ELF-1 (cell line): Measurements from ENCODE around the gene RNF112.
"Not testable (repeated sequence)": the region's sequence is repeated elsewhere in the genome, so short reads cannot be mapped to it uniquely, and the experiment has no call there.

Experiments used
- DNase-seq: peaks from one replicate; pipeline ENCODE4 v3.0.0-alpha.2; 2016; ENCODE audit warnings: low read depth, low spot score

RNF112 gene

DNA sequence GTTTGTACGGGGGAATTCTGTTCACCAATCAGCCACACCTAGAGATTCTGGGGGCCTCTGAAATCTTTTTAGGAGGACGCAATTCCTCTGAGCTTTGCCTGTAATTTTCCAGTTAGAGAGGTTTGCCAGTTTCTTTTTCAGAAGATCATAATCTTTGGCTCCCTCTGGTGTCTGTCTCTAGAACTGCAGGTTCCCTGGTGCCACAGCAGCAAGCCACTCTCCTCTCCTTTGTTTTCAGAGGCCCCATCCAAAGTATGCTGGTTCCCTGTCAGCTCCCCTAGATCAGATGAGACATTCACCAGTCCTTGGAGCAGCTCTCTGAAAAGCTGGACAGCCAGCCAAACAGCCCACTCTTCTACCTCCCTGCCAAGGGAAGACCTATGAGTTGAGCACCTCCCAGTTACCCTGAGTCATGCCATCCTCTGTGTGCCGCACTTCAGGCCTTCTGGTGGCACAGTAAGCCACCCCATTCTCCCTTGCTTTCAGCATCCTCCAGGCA lies 36.1 kb downstream of the RNF112 start:
- DNase-seq: peak; percentile 90

DNA sequence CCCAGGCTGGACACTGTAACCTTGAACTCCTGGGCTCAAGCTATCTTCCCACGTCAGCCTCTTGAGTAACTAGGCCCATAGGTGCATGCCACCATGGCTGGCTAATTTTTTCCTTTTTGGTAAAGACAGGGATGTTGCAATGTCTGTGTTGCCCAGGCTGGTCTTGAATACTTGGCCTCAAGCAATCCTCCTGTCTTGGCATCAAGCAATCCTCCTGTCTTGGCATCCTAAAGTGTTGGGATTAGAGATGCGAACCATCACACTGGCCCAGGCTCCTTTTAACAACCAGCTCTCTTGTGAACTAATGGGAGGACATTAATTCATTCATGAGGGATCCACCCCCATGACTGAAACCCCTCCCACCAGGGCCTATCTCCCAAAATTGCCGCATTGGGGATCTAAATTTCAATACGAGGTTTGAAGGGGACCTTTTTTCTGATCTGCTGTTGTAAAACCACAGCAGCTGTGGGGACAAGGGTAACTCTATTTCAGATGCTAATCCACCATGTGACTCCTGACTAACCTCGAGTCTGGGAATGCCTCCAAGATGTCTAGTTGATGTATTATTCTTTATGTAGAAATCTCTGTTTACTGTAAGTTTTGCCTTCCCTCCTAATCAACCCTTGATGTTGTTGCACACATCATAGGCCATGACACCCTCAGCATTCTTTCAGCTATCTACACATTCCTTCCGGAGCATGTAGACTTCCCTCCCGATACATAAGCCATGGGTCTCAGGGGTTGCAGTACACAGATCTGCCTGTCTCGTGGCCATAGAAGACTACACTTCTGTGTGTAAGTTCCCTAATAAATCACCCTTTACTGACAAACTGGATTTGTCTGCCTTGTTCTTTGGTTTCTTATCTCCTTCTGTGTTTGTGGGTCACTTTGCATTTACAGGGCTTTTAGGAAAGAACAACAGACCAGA lies 37.6 kb downstream of the RNF112 start:
- DNase-seq: peak; percentile 46

DNA sequence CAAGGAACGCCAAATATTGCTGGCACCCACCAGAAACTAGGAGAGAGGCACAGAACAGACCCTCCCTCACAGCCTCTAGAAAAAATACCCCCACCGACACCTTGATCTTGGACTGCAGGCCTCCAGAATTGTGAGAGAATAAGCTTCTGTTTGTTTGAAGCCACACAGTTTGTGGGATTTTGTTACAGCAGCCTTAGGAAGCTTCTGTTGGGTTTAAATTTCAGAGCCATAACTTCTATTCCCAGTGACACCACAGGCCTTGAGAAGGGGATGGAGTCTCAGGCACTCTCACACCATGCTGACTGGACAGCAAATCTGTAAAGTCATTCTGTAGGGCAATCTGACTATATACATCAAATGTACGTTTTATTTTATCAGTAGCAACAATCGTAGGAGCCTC lies 38.6 kb downstream of the RNF112 start:
- no peak for DNase-seq

DNA sequence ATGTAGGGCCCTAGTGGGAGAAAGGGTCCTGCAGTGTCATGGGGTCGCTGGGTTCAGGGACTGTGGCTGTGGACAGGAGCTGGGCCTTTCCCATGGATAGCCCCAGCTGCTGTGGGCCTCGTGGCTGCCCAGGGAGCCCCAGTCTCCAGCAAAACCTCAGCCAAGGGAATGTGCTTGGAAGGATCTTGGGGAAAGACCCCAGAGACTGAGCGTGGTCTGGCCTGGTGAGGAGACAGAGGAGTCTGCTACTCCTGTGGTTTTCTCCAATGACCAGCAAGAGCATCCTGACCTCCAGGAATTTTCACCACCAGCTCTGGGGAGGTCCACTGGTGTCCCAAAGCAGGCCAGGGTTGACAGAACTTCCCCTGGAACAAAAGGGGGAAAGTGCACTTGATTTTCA lies 42.3 kb downstream of the RNF112 start:
- DNase-seq: no peak

DNA sequence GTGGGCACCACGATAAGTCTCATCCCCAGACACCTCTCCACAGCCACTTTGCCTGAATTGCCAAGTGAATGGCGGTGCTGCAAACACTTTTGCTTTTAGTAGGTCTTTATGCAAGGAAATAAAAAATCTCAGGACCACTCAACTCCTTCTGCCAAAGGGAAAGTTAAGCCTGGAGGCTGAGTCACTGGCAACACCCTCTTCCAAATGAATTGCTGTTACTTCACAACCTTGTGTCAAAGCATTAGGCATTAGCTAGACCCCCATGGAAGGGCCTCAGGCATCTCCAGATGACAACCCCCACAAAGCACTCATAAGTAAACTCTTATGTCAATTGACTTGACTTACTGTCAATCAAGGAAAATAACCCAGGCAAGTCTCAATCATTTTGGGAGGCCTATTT lies 43.0 kb downstream of the RNF112 start:
- DNase-seq: no peak

DNA sequence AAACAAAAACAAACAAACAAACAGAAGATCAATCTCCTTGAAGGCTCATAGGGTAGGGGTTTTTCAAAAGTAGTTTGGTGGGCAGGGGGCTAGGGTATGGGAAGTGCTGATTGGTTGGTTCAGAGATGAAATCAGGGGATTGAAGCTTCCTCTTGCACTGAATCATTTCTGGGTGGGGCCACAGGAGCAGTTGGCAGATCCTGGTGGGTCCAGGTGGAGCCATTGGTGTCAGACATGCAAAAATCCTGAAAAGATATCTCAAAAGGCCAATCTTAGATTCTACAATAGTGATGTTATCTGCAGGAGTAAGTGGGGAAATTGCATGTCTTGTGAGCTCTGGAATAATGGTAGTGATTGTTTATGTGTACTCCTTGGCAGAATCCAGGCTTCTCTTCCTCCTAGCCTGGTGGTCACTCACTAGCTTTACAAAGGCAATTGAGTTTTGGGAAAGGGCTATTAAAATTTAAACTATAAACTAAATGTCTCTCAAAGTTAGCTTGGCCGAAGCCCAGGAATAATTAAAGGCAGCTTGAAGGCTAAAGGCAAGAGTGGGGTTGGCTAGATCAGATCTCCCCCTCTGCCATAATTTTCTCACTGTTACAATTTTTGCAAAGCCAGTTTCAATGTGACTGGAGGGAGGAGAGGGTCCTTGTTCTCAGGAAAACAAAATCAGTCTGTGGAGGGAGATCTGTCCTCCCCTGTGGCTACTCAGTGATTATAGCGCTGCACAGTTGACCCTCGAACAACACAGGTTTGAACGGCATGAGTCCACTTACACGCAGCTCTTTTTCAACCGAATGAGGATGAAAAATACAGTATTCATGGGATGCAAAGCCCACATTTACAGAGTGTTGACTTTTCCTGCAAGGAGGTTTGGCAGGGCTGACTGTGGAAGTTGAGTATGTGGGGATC lies 45.2 kb downstream of the RNF112 start:
- DNase-seq: no peak

DNA sequence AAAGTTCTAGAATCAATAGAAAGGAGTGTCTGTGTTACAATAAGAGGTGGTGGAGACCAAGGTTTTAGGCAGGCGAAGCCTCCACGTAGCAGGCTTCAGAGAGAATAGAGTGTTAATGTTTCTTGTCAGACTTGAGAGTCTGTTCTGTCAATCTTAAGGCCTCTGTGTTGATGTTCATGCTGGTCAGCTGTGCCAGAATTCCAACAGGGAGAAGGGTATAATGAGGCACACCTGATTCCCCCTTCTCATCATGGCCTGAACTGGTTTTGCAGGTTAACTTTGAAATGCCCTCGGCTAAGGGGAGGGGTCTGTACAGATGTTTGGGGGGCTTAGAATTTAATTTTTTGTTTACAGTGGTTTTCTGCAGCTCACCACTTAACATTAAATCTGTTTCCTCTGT lies 46.0 kb downstream of the RNF112 start:
- peak; percentile 49 for DNase-seq

DNA sequence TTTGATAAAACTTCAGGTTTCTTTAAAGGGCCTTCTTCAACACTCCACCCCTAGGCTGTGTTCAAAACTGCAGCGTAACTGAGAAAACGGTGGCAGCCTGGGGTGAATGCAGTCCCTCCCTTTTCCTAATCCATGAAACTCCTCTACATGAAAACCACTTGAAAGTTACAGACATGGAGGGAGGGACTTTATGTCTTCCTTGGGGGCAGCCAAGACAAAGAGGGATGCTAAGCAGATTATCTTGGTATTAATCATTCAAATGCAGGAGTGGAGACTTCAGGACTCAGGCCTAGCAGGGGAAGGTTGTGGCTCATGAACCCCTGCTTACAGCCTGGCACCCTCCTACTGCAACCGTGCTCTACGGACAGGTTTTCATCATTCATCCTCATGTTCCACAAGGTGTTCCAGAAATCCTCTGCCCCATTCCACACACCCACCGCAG lies 46.8 kb downstream of the RNF112 start:
- peak; percentile 73 for DNase-seq

DNA sequence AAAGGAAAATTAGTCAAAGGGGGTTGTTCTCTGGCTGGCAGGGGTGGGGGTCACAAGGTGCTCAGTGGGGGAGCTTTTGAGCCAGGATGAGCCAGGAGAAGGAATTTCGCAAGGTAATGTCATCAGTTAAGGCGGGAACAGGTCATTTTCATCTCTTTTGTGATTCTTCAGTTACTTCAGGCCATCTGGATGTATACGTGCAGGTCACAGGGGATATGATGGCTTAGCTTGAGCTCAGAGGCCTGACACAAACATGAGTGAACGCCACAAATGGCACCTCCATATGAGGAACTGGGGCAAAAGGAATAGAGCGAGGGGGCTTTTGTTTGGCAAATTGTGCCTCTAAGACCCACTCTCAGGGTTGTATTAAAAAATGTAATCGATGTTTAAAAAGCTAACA lies 47.4 kb downstream of the RNF112 start:
- DNase-seq: not testable (repeated sequence)

DNA sequence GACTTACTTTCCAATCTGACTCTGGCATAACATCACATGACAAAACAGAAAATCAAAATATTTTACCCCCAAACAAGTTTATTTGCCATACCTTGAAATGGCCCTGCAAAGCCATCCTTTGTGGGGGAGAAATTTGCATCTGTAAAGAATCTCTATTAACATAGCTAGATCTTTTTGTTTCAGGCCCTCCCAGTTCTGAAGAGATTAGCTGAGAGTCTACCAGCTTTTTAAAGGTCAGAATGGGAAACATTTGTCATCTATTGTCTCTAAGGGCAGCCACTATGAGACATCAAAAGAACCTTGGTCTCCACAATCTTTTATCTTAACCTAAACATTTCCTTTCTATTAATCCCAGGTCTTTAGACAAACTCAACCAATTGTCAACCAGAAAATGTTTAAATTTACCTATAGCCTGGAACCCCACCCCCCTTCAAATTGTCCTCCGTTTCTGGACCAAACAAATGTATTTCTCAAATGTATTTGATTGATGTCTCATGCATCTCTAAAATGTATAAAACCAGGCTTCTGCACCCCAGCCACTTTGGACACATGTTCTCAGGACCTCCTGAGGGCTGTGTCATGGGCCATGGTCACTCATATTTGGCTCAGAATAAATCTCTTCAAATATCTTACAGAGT lies 48.1 kb downstream of the RNF112 start:
- DNase-seq: peak; percentile 49

DNA sequence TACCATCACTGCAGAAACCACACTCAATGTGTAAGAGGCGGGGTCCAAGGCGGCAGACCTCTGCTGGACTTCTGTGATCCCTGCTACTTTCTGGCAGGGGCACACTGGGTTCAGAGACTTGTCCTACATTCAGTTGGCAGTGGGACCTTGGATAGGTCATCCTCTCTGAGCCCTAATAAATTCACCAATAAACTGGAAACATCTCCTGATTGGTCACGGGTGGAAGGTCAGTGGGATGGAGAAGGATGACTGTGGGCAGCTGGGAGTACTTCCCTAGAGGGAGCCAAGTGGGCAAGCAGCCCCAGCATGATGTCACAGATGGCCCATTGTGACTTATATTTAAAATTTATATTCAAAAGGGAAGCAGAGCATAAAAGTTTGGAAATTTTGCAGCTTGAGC lies 49.7 kb downstream of the RNF112 start:
- no peak for DNase-seq

DNA sequence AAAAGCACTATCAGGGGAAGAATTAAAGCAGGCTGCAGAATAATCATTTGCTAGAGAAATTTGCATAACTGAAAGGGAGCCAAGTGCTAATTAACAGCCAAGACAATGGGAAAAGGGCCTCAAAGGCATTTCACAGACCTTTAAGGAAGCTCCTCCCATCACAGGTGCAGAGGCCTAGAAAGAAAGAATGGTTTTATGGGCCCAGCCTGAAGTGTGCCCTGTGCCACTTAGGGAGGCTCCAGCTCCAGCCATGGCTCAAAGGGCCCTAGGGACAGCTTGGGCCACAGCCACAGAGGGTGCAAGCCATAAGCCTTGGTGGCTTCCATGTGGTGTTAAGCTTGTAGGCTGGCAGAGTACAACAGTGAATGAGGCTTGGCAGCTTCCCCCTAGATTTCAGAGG lies 50.1 kb downstream of the RNF112 start:
- peak; percentile 49 for DNase-seq

DNA sequence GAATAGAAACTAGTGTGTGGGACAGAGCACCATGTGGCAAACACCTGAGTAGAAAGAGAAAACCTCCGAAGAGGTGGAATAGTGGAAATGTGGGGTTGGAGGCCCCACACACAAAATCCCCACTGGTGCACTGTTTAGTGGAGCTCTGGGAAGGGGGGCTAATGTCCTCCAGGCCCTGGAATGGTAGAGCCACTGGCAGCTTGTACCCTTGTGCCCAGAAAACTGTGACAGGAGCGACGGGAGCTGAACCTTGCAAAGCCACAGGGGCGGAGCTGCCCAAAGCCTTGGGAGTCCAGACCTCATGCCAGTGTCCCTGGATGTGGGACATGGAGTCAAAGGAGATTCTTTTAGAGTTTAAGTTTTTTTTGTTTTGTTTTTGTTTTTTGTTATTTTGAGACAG lies 50.6 kb downstream of the RNF112 start:
- no peak for DNase-seq

DNA sequence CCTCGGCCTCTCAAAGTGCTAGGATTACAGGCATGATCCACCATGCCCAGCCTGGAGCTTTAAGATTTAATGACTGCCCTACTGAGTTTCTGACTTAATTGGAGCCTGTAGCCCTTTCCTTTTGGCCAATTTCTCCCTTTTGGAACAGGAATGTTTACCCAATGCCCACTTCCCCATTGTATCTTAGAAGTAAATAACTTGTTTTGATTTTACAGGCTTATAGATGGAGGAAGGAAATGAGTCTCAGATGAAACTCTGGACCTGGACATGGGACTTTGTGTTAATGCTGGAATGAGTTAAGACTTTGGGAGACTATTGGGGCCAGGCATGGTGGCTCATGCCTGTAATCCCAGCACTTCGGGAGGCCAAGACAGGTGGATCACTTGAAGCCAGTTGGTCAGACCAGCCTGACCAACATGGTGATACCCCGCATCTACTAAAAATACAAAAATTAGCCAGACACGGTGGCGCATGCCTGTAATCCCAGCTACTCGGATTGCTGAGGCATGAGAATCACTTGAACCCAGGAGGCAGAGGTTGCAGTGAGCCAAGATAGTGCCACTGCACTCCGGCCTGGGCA lies 51.5 kb downstream of the RNF112 start:
- not testable (repeated sequence) for DNase-seq

DNA sequence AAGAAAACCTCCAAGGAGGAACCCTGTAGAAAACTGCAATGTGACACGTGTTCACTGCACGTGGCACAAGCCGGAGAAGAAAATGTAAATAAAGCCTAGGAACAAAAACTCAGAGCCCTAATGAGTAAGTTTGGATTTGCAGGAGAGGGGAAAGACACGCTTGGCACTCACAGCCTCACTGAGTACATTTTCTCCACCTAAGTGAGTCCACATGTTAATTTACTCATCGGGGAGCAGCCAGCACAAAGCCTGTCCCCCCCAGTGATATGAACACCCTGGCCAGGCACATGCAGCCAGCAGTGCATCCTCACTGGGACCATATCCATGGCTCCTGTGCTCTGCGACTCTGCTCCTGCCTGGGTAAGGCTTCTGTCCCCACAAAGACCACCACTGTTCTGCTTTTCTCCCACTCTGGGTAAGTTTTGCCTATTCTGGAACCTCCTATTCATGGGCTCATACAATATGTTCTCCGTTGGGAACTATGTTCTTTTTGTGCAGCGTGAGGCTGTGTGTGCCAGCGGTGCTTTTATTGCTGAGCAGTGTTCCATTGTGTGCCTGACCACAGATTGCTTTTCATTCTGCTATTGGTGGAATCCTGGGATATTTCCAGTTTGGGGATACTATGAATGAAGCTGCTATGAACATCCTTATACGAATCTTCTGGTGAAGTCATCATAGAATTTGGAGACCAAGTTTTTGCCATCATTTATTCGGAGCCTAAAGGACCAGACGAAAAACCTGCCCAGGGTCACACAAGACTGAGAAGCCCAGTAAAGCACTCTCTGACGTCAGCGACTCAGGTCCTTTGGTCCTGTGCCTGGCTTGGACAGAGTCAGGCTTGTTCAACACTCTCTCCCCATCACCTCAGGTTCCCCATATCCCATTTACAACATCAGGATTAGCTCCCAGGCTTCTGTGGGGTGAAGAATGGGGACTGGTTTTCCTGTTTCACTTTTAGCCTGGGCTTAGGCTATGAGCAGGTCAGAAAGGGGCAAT lies 53.3 kb downstream of the RNF112 start:
- no peak for DNase-seq
